HG03565 (cell line): ENCODE data around the gene HINT3.
A peak's percentile ranks its signal among the peaks of the same experiment; 100 is the strongest.
"Not testable (repeated sequence)": the region's sequence is repeated elsewhere in the genome, so short reads cannot be mapped to it uniquely, and the experiment has no call there.

Source experiments
- ATAC-seq: cut with Tn5 transposase; IDR thresholded peaks from one replicate; pipeline ENCODE4 v1.9.1; 2021; ENCODE audit warnings: mild to moderate bottlenecking, moderate library complexity; ENCODE audit not compliant: unreplicated experiment

The HINT3 gene

GRCh38 chr6:125995972-125996580 lies 39.5 kb downstream of the HINT3 start:
- ATAC-seq, result peak; percentile 93

GRCh38 chr6:126002755-126003679 lies 46.4 kb downstream of the HINT3 start:
- ATAC-seq, result no peak

GRCh38 chr6:126007800-126008199 lies 51.2 kb downstream of the HINT3 start:
- ATAC-seq, result no peak

GRCh38 chr6:126010040-126010439 lies 53.5 kb downstream of the HINT3 start:
- no peak for ATAC-seq

GRCh38 chr6:126015863-126016262 lies 59.3 kb downstream of the HINT3 start:
- ATAC-seq, result no peak

- no peak for ATAC-seq
Observed at GRCh38 chr6:126016591-126016990, 60.0 kb downstream of the HINT3 start.

- no peak for ATAC-seq
Observed at GRCh38 chr6:126017668-126018067, 61.1 kb downstream of the HINT3 start.

- no peak for ATAC-seq
Observed at GRCh38 chr6:126020305-126021050, 63.9 kb downstream of the HINT3 start.

GRCh38 chr6:126023474-126023873 lies 66.9 kb downstream of the HINT3 start:
- not testable (repeated sequence) for ATAC-seq

GRCh38 chr6:126026001-126026400 lies 69.4 kb downstream of the HINT3 start:
- no peak for ATAC-seq

- no peak for ATAC-seq
Observed at GRCh38 chr6:126027601-126028000, 71.0 kb downstream of the HINT3 start.
